Adrenal gland (tissue), 12 donors: ENCODE results near the gene NPC1L1. TPM values are rescaled to one million over a fixed set of nuclear protein-coding genes. Genes with fewer than 3 reads are reported as not detected.

ENCODE experiments used
- DNase-seq, 7 donors: peaks; one replicate each; pipeline ENCODE4 v3.0.0-alpha.2; 2019 to 2020
- H3K27ac ChIP-seq, 5 donors: fragments of 200-600 bp; sonication (generic) in 4 of 5; 1 replicate in 3 of 5; 2 replicates in 2 of 5; pipeline versions ENCODE4 v1.5.1 to v1.8.0; 2016 to 2020; ENCODE audit warnings: mild to moderate bottlenecking in 1 of 5
- H3K27me3 ChIP-seq: fragments of 200-600 bp; 2 replicates; pipeline ENCODE4 v1.8.0; 2021
- H3K36me3 ChIP-seq, 2 donors: fragments of 200-600 bp; replicated peaks in 1 of 2; 1 replicate in 1 of 2; 2 replicates in 1 of 2; pipeline versions ENCODE4 v1.5.1 to v1.8.0; 2018 to 2022
- H3K4me1 ChIP-seq, 2 donors: fragments of 200-600 bp; replicated peaks in 1 of 2; 1 replicate in 1 of 2; 2 replicates in 1 of 2; pipeline versions ENCODE4 v1.5.1 to v1.8.0; 2018 to 2021
- H3K4me3 ChIP-seq, 4 donors: fragments of 200-600 bp; sonication (generic) in 3 of 4; one replicate each; pipeline ENCODE4 v1.5.1; 2016 to 2018
- H3K9me3 ChIP-seq, 3 donors: fragments of 200-600 bp; sonication (generic) in 1 of 3; replicated peaks in 1 of 3; 1 replicate in 2 of 3; 2 replicates in 1 of 3; pipeline versions ENCODE4 v1.5.1 to v1.8.0; 2016 to 2021
- POLR2A ChIP-seq, 2 donors: fragments of 450-650 bp; IDR thresholded peaks; one replicate each; pipeline ENCODE4 v1.6.1; 2017; ENCODE audit warnings: antibody characterized with exemption in 2 of 2, mild to moderate bottlenecking in 2 of 2, moderate library complexity in 1 of 2
- WGBS, 4 donors: extraction: QIAGEN DNeasy Blood & Tissue Kit in 2 of 4; methylation state at CpG; one replicate each; pipeline versions ENCODE4 v1.1.5 to v1.1.7; 2013 to 2017; 5-methylcytosine and 5-hydroxymethylcytosine counted together
- intact Hi-C, 2 donors: fragments of 100-400 bp; cut with DNase I; formaldehyde crosslinking; loops; one replicate each; pipeline versions ENCODE4 v1.14.1 to v1.15.0; 2022 to 2023
- polyA plus RNA-seq, 3 donors: library from polyadenylated mRNA; stranded (reverse); fragments of 200-250 nt in 2 of 3; fragments of 350-450 nt in 1 of 3; fragmentation: Illumina TruSeq in 1 of 3; extraction: RNeasy Lipid Tissue Mini Kit (QIAGEN cat#74804) in 1 of 3; gene quantifications; one replicate each; pipeline ENCODE4 v1.2.3, GENCODE V29; 2013 to 2014
- total RNA-seq, 9 donors: library from RNA; depleted of rRNA in 4 of 9; stranded (reverse); fragments of >200 nt in 4 of 9; fragments of 120-200 nt in 1 of 9; fragmentation: NEBNext Ultra II Directional in 1 of 9; extraction: Animal tissue kit (Norgen Biotek cat#: 25700) in 1 of 9; gene quantifications; one replicate each; pipeline versions ENCODE4 v1.1.0 to v1.2.4, GENCODE V29; 2013 to 2023
- TF ChIP-seq, protein P1 (sequence below), 6 experiments: fragments of 450-650 bp in 4 of 6; fragments of 200-600 bp in 2 of 6; sonication (generic) in 1 of 6; IDR thresholded peaks; 1 replicate in 5 of 6; 2 replicates in 1 of 6; pipeline versions ENCODE4 v1.5.1 to v1.8.0; 2016 to 2021; ENCODE audit warnings: antibody characterized with exemption in 6 of 6, mild to moderate bottlenecking in 2 of 6, moderate library complexity in 1 of 6
- donor health status: healthy with polysubstance abuse.
- donor health status: Bipolar disorder and iron deficiency.
- donor health status: DM: yes; HTN: yes; CAD: no.
- donor health status: DM: no; HTN: no; CAD: no.
- donor health status: DM: no; HTN: no; CAD: no.
- donor health status: DM: yes; HTN: yes; CAD: no.

The NPC1L1 gene
- total and polyA plus RNA-seq, 12 donors: under 0.01 to 0.48 (median 0.08) TPM; not detected in 2

DNA sequence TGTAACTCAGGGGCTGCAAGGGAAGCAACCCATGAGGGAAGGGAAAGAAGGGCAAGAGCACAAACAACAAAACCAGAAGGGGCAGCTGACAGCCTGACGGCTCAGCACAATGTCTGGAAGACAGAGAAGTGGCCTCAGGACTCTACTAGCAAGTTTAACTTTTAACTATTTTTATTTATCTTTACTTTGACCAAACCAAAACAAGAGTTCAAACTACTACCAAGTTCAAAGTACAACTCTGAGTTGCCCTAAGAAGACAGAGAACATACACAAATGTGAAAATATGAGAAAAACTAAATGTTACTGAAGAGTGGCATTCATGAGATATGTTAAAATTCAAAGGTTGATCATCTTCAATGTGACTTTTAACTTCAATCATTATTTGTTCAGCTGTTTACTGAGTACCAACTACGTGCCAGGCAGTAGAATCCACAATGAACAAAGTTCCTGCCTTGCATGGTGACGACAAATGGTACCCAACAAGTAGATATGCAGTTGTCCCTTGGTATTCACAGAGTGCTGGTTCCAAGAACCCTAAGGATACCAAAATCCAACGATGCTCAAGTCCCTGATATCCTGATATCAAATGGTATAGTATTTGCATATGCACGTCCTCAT, 70.4 kb downstream of the NPC1L1 start:
- Histone ChIP-seq H3K27me3 (no peaks in the 10 kb centered on the region), H3K4me1 (peaks cover 25 to 59% of the 10 kb centered on the region in 2 donors), H3K4me3 (no peak overlapping the region), H3K27ac (peak overlapping the region in 4 of 5 donors; percentile 38 to 51 (median 43)), H3K36me3 (peaks cover 0 to 8% of the 10 kb centered on the region in 2 donors), H3K9me3 (no peaks in the 10 kb centered on the region)
- intact Hi-C loops: loop anchor here in 1 of 2 donors (10.0 kb wide), 1 partner anchor 94 kb away; no protein-coding TSS in a partner anchor
- TF ChIP-seq, protein P1, sequence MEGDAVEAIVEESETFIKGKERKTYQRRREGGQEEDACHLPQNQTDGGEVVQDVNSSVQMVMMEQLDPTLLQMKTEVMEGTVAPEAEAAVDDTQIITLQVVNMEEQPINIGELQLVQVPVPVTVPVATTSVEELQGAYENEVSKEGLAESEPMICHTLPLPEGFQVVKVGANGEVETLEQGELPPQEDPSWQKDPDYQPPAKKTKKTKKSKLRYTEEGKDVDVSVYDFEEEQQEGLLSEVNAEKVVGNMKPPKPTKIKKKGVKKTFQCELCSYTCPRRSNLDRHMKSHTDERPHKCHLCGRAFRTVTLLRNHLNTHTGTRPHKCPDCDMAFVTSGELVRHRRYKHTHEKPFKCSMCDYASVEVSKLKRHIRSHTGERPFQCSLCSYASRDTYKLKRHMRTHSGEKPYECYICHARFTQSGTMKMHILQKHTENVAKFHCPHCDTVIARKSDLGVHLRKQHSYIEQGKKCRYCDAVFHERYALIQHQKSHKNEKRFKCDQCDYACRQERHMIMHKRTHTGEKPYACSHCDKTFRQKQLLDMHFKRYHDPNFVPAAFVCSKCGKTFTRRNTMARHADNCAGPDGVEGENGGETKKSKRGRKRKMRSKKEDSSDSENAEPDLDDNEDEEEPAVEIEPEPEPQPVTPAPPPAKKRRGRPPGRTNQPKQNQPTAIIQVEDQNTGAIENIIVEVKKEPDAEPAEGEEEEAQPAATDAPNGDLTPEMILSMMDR (IDR thresholded peaks at IDR 0.05): no peak
- TF ChIP-seq POLR2A (IDR thresholded peaks at IDR 0.05): no peak
- 81 to 92% (median 88%) methylated on average over 5 of the region's 5 CpGs for WGBS, 4 donors
- no peak for DNase-seq

DNA sequence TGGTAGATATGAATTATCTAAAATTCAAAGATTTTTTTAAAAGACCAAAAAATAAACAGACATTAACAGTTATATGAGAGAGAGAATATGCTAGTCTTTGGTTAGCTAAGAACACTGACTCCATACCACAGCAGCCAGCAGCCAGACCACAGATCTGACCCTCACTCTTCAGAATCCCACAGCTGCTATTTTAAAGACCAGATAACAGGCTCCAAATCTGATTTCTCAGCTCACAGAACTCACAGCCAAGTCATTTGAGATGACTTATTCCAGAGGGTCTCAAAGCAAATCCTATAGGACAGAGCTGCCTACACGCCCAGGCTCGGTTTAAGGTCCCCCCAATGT, 71.0 kb downstream of the NPC1L1 start:
- Histone ChIP-seq H3K4me3 (no peak overlapping the region), H3K27me3 (no peaks in the 10 kb centered on the region), H3K27ac (peak overlapping the region in 4 of 5 donors; percentile 38 to 51 (median 43)), H3K4me1 (peaks cover 25 to 65% of the 10 kb centered on the region in 2 donors), H3K9me3 (no peaks in the 10 kb centered on the region), H3K36me3 (peaks cover 0 to 4% of the 10 kb centered on the region in 2 donors)
- DNase-seq: no peak
- intact Hi-C loops: loop anchor here in 1 of 2 donors (10.0 kb wide), 1 partner anchor 95 kb away; no protein-coding TSS in a partner anchor
- TF ChIP-seq POLR2A (IDR thresholded peaks at IDR 0.05): no peak
- TF ChIP-seq, protein P1 (IDR thresholded peaks at IDR 0.05): no peak
- WGBS, 4 donors: 64 to 100% (median 71%) methylated on average over 1 to 2 of the region's 2 CpGs

DNA sequence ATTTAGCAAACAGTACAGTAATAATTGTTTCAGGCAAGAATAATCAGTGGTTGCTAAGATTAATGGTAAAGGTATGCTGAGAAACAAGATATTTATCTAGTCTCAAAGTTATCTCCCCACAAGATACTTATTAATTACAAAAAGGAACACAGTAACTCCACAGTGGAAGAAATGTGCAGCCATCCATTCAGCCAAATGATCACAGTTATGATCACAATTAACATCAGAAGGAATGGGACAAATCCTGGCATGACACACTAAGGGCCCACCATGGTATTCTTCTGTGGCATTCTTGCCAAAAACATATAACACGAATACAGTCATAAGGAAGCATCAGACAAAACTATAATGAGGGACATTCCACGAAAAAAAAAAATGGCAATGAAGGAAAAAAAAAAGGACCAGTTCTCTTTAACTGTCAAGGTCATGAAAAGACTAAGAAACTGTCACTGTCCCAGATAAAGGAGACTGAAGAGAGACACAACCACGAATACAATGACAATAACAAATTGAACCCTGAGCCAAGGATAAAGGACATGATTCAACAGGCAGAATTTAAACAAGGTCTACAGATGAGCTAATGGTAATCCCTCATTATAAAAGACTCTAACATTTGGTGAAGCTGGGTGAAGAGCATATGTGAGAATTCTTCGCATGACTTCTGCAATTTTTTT, 71.5 kb downstream of the NPC1L1 start:
- H3K27me3 ChIP-seq: no peaks in the 10 kb centered on the region
- peak overlapping the region in 2 of 5 donors; percentile 38 to 51 for H3K27ac ChIP-seq
- intact Hi-C loops: loop anchor here in 1 of 2 donors (10.0 kb wide), 1 partner anchor 95 kb away; no protein-coding TSS in a partner anchor
- no peak for DNase-seq
- no peaks in the 10 kb centered on the region for H3K36me3 ChIP-seq
- 29 to 42% (median 36%) methylated on average over 4 of the region's 4 CpGs for WGBS, 4 donors
- no peak for TF ChIP-seq POLR2A (IDR thresholded peaks at IDR 0.05)
- TF ChIP-seq, protein P1 (IDR thresholded peaks at IDR 0.05): no peak
- H3K9me3 ChIP-seq: no peaks in the 10 kb centered on the region
- H3K4me1 ChIP-seq: peaks cover 25 to 70% of the 10 kb centered on the region in 2 donors
- no peak overlapping the region for H3K4me3 ChIP-seq

DNA sequence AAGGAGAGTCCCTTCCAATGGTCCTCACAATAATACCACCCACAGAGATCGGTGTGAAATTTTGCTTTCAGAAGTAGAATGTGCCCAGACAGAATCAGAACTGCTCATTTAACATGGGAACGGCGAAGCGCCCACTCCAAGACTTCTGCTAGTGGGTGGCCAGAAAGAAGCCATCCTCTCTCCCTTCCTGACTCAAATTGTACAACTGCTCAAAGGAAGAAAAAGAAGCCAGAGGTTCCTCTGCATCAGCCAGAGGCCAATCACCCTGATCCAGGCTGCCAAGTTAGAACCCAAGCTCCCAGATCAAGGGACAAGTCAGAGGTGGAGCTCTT, 73.9 kb downstream of the NPC1L1 start:
- intact Hi-C loops: no loop called here
- no peak for DNase-seq
- Histone ChIP-seq H3K9me3 (no peaks in the 10 kb centered on the region), H3K4me1 (peaks cover 25 to 59% of the 10 kb centered on the region in 2 donors), H3K4me3 (no peak overlapping the region), H3K27me3 (no peaks in the 10 kb centered on the region), H3K27ac (no peak overlapping the region), H3K36me3 (no peaks in the 10 kb centered on the region)
- 95 to 98% (median 97%) methylated on average over 4 of the region's 4 CpGs for WGBS, 4 donors
- TF ChIP-seq, protein P1 (IDR thresholded peaks at IDR 0.05): no peak
- TF ChIP-seq POLR2A (IDR thresholded peaks at IDR 0.05): no peak
